NCI-H82 (cell line): ENCODE measurements around the gene TRPM8.
A peak's percentile ranks its signal among the peaks of the same experiment; 100 is the strongest.
"Not testable (repeated sequence)": the region's sequence is repeated elsewhere in the genome, so short reads cannot be mapped to it uniquely, and the experiment has no call there.

Experiments
- DNase-seq: peaks from one replicate; lab custom pipeline; 2025; lab: John Stamatoyannopoulos, UW

Gene TRPM8

GRCh38 chr2:233917116-233917515, at the start of gene TRPM8:
Gene TRPM8 (plus strand): TSS chr2:233917373. CDS start chr2:233926538, 9,165 bp downstream.
- DNase-seq, result peak; percentile 82

- peak; percentile 46 for DNase-seq
These were observed 49.1 kb upstream of the TRPM8 start, which contains the start of gene MSL3B for GRCh38 chr2:233867993-233868532. Gene MSL3B (minus strand): TSS chr2:233868386.

- DNase-seq, result no peak
These were observed 45.7 kb upstream of the TRPM8 start for GRCh38 chr2:233871432-233871831.

- not testable (repeated sequence) for DNase-seq
These were observed 45.0 kb upstream of the TRPM8 start for GRCh38 chr2:233872125-233872524.

GRCh38 chr2:233882353-233882752, 34.8 kb upstream of the TRPM8 start:
- no peak for DNase-seq

GRCh38 chr2:233892793-233893192, 24.4 kb upstream of the TRPM8 start:
- DNase-seq, result peak; percentile 20

- DNase-seq, result not testable (repeated sequence)
These were observed 20.9 kb upstream of the TRPM8 start for GRCh38 chr2:233896253-233896652.

- peak; percentile 7 for DNase-seq
These were observed 15.8 kb upstream of the TRPM8 start for GRCh38 chr2:233901367-233901766.

- peak; percentile 16 for DNase-seq
These were observed 15.3 kb upstream of the TRPM8 start for GRCh38 chr2:233901884-233902283.

GRCh38 chr2:233905945-233906344, 11.2 kb upstream of the TRPM8 start:
- no peak for DNase-seq

GRCh38 chr2:233907627-233908026, 9.5 kb upstream of the TRPM8 start:
- no peak for DNase-seq

- DNase-seq, result no peak
These were observed 4.3 kb upstream of the TRPM8 start for GRCh38 chr2:233912691-233913423.

- DNase-seq, result peak; percentile 36
These were observed 2.0 kb upstream of the TRPM8 start for GRCh38 chr2:233915128-233915527.

- DNase-seq, result no peak
These were observed 2.1 kb downstream of the TRPM8 start for GRCh38 chr2:233919319-233919718.

GRCh38 chr2:233919938-233920337, 2.8 kb downstream of the TRPM8 start:
- no peak for DNase-seq

GRCh38 chr2:233922471-233922870, 5.3 kb downstream of the TRPM8 start:
- DNase-seq, result no peak

- no peak for DNase-seq
These were observed 8.2 kb downstream of the TRPM8 start for GRCh38 chr2:233925402-233925801.

GRCh38 chr2:233926806-233927205, 9.6 kb downstream of the TRPM8 start:
- no peak for DNase-seq

GRCh38 chr2:233928594-233929351, 11.6 kb downstream of the TRPM8 start:
- peak; percentile 69 for DNase-seq

GRCh38 chr2:233929352-233930022, 12.3 kb downstream of the TRPM8 start:
- DNase-seq, result no peak

GRCh38 chr2:233934524-233934923, 17.4 kb downstream of the TRPM8 start:
- DNase-seq, result no peak

- DNase-seq, result no peak
These were observed 18.3 kb downstream of the TRPM8 start for GRCh38 chr2:233935426-233935825.
